PFSK-1 (cell line): ENCODE measurements around the gene GBP2.

ENCODE experiments used
- FOXP2 ChIP-seq: optimal IDR thresholded peaks from 2 replicates; pipeline ENCODE3; 2011; ENCODE audit warnings: borderline replicate concordance, control low read depth, inconsistent platforms; ENCODE audit not compliant: insufficient read depth; ENCODE audit errors: extremely low read length, extremely low read depth
- POLR2AphosphoS5 ChIP-seq: IDR thresholded peaks from 2 replicates; pipeline ENCODE4 v1.6.1; 2012; ENCODE audit warnings: low read depth, mild to moderate bottlenecking, control low read depth, low read length, moderate library complexity
- SIN3A ChIP-seq: IDR thresholded peaks from 2 replicates; pipeline ENCODE4 v1.6.1; 2012; ENCODE audit warnings: mild to moderate bottlenecking, low read length, moderate library complexity, borderline replicate concordance; ENCODE audit not compliant: insufficient read depth
- TAF1 ChIP-seq: IDR thresholded peaks from 2 replicates; pipeline ENCODE4 v1.6.1; 2012; ENCODE audit warnings: low read length, control low read depth, borderline replicate concordance; ENCODE audit not compliant: insufficient read depth
- TF ChIP-seq, protein P1 (sequence below), 2 experiments: IDR thresholded peaks; 2 replicates each; pipeline versions ENCODE4 v1.6.1 to v1.8.0; 2011 to 2012; ENCODE audit warnings: low read depth in 2 of 2, low read length in 2 of 2, control low read depth in 1 of 2, inconsistent platforms in 1 of 2, mild to moderate bottlenecking in 1 of 2, moderate library complexity in 1 of 2; ENCODE audit not compliant: insufficient read depth in 1 of 2

GBP2 gene

DNA sequence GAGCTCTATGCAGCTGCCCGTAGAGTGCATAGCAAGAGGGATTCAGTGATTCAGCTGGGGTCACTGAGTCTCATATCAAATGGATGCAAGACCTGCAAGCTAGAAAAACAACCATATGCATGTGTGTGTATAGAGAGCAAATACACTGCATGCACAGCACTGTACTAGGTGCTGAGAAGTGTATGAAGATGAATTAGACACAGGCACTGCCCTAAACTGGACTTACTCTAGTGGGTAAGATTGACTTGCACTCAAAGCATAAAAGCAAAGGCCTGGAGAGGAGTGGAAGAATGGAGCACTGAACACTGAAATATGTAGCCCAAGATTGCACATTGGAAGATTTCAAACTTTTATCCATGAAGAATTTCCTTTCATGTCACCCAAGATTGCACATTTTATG, 55.4 kb downstream of the GBP2 start:
- TF ChIP-seq TAF1: no peak
- no peak for TF ChIP-seq SIN3A
- TF ChIP-seq, protein P1, sequence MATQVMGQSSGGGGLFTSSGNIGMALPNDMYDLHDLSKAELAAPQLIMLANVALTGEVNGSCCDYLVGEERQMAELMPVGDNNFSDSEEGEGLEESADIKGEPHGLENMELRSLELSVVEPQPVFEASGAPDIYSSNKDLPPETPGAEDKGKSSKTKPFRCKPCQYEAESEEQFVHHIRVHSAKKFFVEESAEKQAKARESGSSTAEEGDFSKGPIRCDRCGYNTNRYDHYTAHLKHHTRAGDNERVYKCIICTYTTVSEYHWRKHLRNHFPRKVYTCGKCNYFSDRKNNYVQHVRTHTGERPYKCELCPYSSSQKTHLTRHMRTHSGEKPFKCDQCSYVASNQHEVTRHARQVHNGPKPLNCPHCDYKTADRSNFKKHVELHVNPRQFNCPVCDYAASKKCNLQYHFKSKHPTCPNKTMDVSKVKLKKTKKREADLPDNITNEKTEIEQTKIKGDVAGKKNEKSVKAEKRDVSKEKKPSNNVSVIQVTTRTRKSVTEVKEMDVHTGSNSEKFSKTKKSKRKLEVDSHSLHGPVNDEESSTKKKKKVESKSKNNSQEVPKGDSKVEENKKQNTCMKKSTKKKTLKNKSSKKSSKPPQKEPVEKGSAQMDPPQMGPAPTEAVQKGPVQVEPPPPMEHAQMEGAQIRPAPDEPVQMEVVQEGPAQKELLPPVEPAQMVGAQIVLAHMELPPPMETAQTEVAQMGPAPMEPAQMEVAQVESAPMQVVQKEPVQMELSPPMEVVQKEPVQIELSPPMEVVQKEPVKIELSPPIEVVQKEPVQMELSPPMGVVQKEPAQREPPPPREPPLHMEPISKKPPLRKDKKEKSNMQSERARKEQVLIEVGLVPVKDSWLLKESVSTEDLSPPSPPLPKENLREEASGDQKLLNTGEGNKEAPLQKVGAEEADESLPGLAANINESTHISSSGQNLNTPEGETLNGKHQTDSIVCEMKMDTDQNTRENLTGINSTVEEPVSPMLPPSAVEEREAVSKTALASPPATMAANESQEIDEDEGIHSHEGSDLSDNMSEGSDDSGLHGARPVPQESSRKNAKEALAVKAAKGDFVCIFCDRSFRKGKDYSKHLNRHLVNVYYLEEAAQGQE (IDR thresholded peaks at IDR 0.05; ENCODE audit: insufficient read depth in 1 of 2, low read depth in 2 of 2, low read length in 2 of 2): no peak
- TF ChIP-seq POLR2AphosphoS5: no peak

DNA sequence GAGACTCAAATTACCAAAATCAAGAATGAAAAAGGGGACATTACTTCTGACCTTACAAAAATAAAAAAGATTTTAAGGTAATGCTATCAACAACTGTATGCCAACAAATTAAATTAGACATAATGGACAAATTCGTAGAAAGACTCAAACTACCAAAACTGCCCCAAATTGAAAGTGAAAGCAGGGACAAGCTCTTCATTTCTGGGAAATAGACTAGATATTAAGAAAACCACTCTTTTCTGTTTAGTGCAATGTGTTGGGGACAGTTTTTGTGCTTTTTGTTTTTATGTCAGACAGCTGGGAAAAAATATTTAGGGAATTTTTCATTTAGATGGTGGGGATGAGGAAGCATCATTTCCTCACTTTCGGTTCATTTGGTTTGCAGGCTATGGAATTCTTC, 56.0 kb downstream of the GBP2 start:
- TF ChIP-seq POLR2AphosphoS5: no peak
- TF ChIP-seq, protein P1 (IDR thresholded peaks at IDR 0.05; ENCODE audit: insufficient read depth in 1 of 2, low read depth in 2 of 2, low read length in 2 of 2): no peak
- no peak for TF ChIP-seq FOXP2
- no peak for TF ChIP-seq SIN3A
- no peak for TF ChIP-seq TAF1

DNA sequence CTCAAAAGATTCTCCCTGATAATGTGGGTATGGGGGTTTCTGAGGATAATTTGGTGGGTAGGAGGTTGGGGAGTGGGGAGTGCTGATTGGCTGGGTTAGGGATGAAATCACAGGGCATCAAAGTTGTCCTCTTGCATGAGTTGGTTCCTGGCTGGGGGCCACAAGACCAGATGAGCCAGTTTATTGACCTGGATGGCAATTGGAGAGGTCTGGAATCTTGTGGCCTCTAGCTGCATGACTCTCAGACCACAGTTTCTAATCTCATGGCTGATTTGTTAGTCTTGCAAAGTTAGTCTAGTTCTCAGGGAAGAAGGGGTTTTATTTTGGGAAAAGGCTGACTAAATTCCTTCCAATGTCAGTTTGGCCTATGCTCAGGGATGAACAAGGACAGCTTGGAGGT, 57.6 kb downstream of the GBP2 start:
- TF ChIP-seq FOXP2 (no peak), SIN3A (no peak), POLR2AphosphoS5 (no peak), TAF1 (no peak)
- TF ChIP-seq, protein P1 (IDR thresholded peaks at IDR 0.05; ENCODE audit: insufficient read depth in 1 of 2, low read depth in 2 of 2, low read length in 2 of 2): no peak

DNA sequence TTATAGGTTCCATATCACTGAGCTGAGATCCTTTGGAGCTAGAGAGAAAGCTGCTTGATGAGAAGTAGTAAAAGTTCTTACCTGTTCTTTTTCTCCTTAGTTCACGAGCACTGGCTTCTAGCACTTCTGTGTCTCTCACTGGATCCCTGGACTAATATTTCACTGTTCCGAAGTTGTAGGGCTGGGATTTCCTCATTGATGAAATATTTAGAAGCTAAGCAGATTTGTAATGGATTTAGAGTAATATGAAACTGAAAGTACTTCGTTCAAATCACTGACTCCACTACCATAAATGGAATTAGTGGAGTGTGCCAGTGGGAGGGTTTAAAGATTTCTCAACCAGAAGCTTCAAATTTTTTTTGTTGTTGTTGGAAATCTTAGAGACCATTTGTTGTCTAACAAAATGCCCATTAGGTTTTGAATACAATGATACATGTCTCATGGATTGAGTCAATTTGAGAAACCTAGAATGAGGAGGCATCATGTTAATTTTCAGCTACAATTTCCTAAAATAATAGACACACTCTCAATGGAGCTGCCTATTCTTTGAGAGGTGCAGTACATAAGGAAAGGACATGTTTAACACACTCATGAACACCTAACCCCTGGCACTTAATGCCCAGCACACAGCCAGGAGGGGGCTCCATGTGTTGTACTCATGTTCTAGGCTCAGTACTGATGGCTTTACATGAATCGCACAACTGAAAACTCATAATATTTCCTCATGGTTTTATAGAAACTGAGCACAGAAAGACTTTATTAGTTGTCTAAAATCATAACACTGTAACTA, 60.6 kb downstream of the GBP2 start, which contains the start of gene GBP1:
GBP1 (minus strand) TSS at position 130 of the 790 bp plus-strand sequence. CDS start 1,974 bp downstream, outside the sequence.
- TF ChIP-seq POLR2AphosphoS5: no peak
- no peak for TF ChIP-seq FOXP2
- TF ChIP-seq SIN3A: no peak
- no peak for TF ChIP-seq TAF1
- TF ChIP-seq, protein P1 (IDR thresholded peaks at IDR 0.05; ENCODE audit: insufficient read depth in 1 of 2, low read depth in 2 of 2, low read length in 2 of 2): no peak

DNA sequence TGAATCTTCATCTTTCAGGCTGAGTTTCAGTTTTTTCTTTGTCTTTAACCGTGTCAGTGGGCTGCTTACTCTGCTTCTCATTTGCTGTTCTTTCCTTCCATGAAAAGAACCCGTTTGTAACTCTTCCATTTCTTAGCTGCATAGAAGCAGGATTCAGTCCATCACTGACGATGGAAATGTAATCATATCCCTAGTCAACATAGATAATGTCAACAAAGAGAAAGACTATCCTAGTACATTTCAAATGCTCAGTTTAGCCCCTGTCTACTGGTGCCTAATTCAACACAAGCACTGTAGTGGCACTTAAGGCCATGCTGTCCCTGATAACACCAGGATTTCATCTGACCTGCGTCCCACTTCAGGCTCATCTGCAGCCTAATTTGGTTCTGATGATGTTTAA, 61.3 kb downstream of the GBP2 start:
- TF ChIP-seq SIN3A (no peak), FOXP2 (no peak), POLR2AphosphoS5 (no peak), TAF1 (no peak)
- TF ChIP-seq, protein P1 (IDR thresholded peaks at IDR 0.05; ENCODE audit: insufficient read depth in 1 of 2, low read depth in 2 of 2, low read length in 2 of 2): no peak
